ENCODE measurements around the gene RETREG2.

RETREG2 gene

DNA sequence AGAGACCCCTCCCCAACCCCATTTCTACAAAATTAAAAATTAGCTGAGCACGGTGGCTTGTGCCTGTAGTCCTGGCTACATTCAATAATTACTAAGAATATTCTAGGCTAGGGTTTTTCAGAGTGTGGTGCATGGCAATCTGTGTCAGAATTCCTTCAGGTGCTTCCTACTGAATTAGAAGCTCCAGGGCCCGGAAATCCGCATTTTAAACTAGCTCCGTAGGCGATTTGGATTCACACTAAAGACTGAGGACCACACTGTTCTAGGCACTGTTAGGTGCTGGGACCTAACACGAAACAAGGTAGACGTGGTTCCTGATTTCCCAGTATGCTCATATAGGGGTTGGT, 27.9 kb downstream of the RETREG2 start:
- H3K27ac ChIP-seq, result peak overlapping the region; percentile 92
- TF ChIP-seq ZFX (IDR thresholded peaks at IDR 0.05; ENCODE audit: borderline replicate concordance), result no peak
- TF ChIP-seq CTCF (IDR thresholded peaks at IDR 0.05), result no peak

- peak within 1 kb of the TSS; percentile 92 for H3K27ac ChIP-seq
- no peak for TF ChIP-seq ZFX (IDR thresholded peaks at IDR 0.05; ENCODE audit: borderline replicate concordance)
- TF ChIP-seq CTCF (IDR thresholded peaks at IDR 0.05), result no peak
Observed at GRCh38 chr2:219206328-219207133, 28.5 kb downstream of the RETREG2 start, which contains the start of gene ZFAND2B. ZFAND2B (plus strand) TSS chr2:219206782; CDS start chr2:219206988, 206 bp downstream.

DNA sequence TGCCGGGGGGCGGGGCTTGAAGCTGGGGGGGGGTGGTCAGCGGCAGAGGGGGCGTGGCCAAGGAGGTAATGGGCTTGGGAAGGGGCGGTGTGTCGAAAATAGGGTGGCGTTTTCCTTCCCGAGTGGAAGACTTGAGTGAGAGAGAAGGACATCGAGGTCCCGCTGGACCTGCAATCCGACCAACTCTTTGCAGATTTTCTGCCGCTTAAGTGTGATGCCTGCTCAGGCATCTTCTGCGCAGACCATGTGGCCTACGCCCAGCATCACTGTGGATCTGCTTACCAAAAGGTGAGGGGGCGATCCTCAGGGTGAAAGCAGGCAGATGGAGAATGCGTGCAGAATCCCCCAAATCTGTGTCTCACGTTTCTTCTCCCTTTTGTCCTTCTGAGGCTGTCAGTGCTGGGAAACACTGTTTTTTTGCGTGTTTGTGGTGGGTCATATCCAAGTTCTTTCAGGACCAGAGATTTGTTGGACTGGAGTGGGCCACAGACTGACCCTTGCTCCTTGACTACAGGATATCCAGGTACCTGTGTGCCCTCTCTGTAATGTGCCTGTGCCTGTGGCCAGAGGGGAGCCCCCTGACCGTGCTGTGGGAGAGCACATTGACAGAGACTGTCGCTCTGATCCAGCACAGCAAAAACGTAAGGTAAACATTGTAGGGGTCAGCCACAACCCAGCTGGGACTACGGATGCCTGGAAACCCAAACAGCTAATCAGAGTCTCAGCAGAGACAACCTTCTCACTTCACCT, 29.2 kb downstream of the RETREG2 start:
- TF ChIP-seq CTCF (IDR thresholded peaks at IDR 0.05), result no peak
- TF ChIP-seq ZFX (IDR thresholded peaks at IDR 0.05; ENCODE audit: borderline replicate concordance), result no peak
- peak overlapping the region; percentile 92 for H3K27ac ChIP-seq

DNA sequence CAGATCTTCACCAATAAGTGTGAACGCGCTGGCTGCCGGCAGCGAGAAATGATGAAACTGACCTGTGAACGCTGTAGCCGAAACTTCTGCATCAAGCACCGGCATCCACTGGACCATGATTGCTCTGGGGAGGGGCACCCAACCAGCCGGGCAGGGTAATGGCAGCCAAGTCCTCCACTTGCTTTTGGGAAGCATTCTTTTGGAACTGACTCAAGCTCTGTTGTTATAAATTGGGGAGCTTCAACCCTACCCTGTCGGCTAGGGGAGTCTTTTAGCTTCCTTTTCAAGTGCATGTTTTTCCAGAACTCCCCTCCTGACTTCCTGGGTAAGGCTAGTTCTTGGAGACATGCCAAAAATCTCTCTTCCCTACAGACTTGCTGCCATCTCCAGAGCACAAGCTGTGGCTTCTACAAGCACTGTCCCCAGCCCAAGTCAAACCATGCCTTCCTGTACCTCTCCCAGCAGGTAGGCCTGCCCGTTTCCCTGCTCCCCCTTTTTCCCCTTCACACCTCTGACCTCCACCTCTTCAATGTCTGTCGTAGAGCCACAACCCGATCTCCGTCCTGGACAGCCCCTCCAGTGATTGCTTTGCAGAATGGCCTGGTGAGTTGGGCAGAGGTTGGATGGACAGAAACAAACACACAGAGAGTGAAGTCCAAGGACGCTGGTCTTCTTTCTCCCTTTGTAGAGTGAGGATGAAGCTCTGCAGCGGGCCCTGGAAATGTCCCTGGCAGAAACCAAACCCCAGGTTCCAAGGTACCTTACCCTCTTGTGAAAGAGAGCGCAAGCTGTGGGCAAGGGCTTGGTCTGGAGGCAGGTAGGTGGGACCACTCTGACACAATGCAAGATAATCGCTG, 30.0 kb downstream of the RETREG2 start:
- TF ChIP-seq CTCF (IDR thresholded peaks at IDR 0.05) (no peak), ZFX (IDR thresholded peaks at IDR 0.05; ENCODE audit: borderline replicate concordance) (no peak)
- peak overlapping the region; percentile 92 for H3K27ac ChIP-seq

GRCh38 chr2:219209236-219210195, 31.4 kb downstream of the RETREG2 start:
- peak overlapping the region; percentile 92 for H3K27ac ChIP-seq
- TF ChIP-seq ZFX (IDR thresholded peaks at IDR 0.05; ENCODE audit: borderline replicate concordance) (no peak), CTCF (IDR thresholded peaks at IDR 0.05) (no peak)

GRCh38 chr2:219210196-219210885, 32.3 kb downstream of the RETREG2 start:
- peak overlapping the region; percentile 92; the same call in 1 of the 2 replicates for H3K27ac ChIP-seq
- TF ChIP-seq CTCF (IDR thresholded peaks at IDR 0.05), result no peak
- TF ChIP-seq ZFX (IDR thresholded peaks at IDR 0.05; ENCODE audit: borderline replicate concordance), result no peak
